NCI-H524 (cell line): ENCODE results near the gene EGFL7.

Source experiments
- DNase-seq, 2 experiments: peaks; one replicate each; lab custom pipeline; 2025; lab: John Stamatoyannopoulos, UW

Gene EGFL7

DNA sequence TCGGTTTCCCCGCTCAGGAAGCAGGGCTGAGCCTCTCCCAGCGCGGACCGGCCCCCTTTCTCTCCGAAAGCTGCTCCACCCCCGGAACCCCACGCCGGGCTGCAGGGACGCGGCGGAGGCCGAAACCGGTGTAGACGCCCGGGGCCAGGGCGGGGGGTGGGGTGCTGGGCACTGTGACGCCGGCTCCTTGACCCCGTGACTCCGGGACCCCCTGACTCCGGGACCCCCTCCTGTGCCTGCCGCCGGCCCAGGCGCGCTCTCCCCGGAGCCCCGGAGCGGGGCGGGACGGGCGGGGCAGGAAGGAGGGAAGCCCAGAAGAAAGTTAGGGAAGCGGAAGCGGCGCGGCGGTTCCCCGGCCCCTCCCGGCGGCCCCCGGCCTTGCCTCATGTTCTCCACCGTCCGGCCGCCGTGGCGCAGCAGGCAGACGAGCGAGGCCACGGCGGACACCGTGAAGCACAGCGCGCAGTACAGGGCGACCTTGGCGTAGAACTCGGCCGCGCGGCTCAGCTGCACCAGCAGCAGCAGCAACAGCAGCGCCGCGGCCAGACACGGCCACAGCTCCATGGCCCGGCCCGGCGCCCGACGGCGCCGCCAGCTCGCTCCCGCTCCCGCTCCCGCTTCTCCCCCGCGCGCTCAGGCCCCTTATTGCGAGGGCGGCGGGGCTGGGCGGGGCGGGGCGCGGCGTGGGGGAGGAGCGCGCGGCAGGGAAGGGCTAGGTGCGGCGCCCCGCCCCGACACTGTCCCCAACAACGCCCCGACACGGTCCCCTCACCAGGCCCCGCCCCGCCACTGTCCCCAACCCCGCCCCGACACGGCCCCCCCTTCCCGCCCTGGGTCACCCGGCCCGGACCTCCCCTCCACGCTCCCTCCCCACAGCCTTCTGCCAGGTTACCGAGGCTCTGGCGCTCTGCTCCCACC, 24.3 kb downstream of the EGFL7 start, which contains the start of gene AGPAT2:
TSS of gene AGPAT2 (minus strand) at position 664 of the 918 bp plus-strand sequence. CDS start at position 564, 100 bp downstream.
- DNase-seq = peak; percentile 50 to 60

GRCh38 chr9:136687721-136688223, 25.1 kb downstream of the EGFL7 start:
- no peak for DNase-seq

- DNase-seq = no peak
Measured at GRCh38 chr9:136688274-136689107, 25.8 kb downstream of the EGFL7 start.

GRCh38 chr9:136689108-136689460, 26.4 kb downstream of the EGFL7 start:
- no peak for DNase-seq

- DNase-seq = no peak
Measured at GRCh38 chr9:136690104-136690805, 27.5 kb downstream of the EGFL7 start.

GRCh38 chr9:136690806-136691261, 28.1 kb downstream of the EGFL7 start:
- peak in 1 of 2 experiments; percentile 43 for DNase-seq

GRCh38 chr9:136691316-136692184, 28.8 kb downstream of the EGFL7 start:
- no peak for DNase-seq

- no peak for DNase-seq
Measured at GRCh38 chr9:136692185-136693134, 29.7 kb downstream of the EGFL7 start.

DNA sequence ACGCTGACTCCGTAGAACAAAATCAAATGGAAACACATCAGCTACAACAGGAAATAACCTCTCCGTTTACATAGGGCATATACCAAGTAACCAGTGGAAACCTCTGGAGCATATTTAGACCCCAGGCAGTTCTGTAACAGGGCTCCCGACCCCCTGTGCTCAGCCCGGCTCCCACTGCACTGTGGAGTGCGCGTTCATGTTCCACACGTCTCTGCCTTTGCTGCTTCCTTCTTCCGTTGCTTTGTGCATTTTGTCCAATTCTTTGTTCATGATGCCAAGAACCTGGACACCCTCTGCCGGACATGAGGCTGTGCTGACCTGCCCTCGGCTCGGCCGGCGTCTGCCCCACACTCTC, 30.4 kb downstream of the EGFL7 start:
- DNase-seq = no peak

DNA sequence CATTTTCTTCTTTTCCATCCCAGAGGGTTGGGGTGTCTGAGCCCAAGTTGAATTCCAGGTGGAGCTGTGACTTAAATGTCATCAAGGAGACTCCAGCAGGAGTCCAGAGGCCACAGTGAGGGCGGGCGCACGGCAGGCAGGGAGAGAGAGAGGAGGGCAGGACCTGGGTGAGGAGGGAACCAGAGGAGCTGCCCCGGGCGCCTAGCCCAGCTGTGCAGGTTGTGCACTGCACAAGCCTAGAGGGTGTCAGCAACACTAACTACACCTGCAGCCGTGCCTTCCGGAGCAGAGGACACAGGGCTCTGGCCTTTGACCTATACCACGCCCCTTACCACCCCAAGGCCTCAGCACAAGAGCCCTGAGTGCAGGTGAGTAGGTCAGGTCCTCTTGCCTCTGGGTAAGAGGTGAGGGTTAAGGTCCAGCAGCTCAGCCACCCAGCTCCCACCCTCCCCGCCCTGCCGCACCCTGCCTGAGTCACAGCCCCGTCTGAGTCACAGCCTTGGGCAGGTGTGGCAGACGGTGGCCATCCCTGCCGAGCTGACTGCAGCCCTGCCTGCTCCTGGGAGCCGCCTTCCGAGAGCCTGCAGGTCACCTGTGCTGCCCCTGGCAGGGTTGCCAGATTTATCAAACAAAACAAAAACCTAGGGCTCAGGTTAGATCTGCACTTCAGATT, 30.9 kb downstream of the EGFL7 start:
- no peak for DNase-seq

DNA sequence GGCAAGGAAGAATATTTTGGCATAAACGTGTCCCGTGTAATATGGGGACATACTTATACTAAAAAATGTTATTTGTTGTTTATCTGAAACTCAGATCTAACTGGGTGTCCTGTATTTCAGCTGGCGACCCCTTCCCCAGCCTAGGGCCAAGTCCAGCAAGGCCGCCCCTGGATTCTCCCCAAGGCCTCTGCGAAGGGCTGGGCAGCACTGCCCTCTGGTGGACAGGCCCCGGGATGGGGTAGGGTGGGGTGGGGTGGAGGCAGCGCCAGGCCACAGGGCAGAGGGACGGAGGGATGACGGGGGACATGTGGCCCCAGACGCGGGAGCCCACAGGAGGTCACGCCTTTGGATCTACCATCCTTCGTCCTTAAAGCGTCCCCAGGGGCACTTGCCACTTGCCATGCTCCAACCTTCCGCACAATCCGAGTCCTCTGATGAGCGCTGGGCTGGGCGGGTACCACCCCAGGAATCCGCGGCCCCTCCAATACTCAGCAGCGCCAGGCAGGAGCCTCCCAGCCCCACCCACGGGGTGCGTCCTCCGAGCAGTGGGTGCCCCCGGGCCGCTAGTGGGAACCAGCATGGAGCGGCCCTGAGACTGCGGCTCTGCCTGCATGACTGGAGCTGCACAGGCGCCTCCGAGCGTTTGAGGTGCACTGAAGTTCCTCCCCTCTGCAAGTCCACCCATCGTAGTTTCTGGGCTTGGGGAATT, 31.6 kb downstream of the EGFL7 start:
- DNase-seq = peak in 1 of 2 experiments; percentile 64

GRCh38 chr9:136694872-136695247, 32.1 kb downstream of the EGFL7 start:
- no peak for DNase-seq

GRCh38 chr9:136695435-136695895, 32.7 kb downstream of the EGFL7 start:
- peak; percentile 94 to 97 for DNase-seq

- peak; percentile 94 to 96 for DNase-seq
Measured at GRCh38 chr9:136695955-136696354, 33.2 kb downstream of the EGFL7 start.

GRCh38 chr9:136696502-136696901, 33.8 kb downstream of the EGFL7 start:
- peak; percentile 87 to 92 for DNase-seq

GRCh38 chr9:136697146-136697820, 34.6 kb downstream of the EGFL7 start:
- no peak for DNase-seq

- DNase-seq = no peak
Measured at GRCh38 chr9:136697821-136698526, 35.3 kb downstream of the EGFL7 start.
